Osteoblast (primary cell): ENCODE data around the gene PZP. TPM values are rescaled to one million over a fixed set of nuclear protein-coding genes. Genes with fewer than 3 reads are reported as not detected.

Experiments
- DNase-seq: peaks from one replicate; pipeline ENCODE4 v3.0.0; 2011; ENCODE audit warnings: low spot score, mixed read lengths; ENCODE audit not compliant: insufficient read length; ENCODE audit errors: missing footprints
- H2AFZ ChIP-seq: 2 replicates; pipeline ENCODE4 v1.6.0; 2011; ENCODE audit warnings: mild to moderate bottlenecking, low read length
- H3K27ac ChIP-seq: 2 replicates; pipeline ENCODE4 v1.5.1; 2011; ENCODE audit warnings: mild to moderate bottlenecking, low read depth, low read length, moderate library complexity
- H3K27me3 ChIP-seq: 2 replicates; pipeline ENCODE4 v1.6.0; 2012; ENCODE audit warnings: mild to moderate bottlenecking, control low read depth, inconsistent platforms, low read length, moderate library complexity; ENCODE audit not compliant: insufficient read depth
- H3K36me3 ChIP-seq: 2 replicates; pipeline ENCODE4 v1.5.1; 2011; ENCODE audit warnings: mild to moderate bottlenecking, low read length, control low read depth, moderate library complexity; ENCODE audit not compliant: insufficient read depth
- H3K4me1 ChIP-seq: 2 replicates; pipeline ENCODE4 v1.5.1; 2011; ENCODE audit warnings: mild to moderate bottlenecking, low read length, control low read depth, moderate library complexity; ENCODE audit not compliant: insufficient read depth
- H3K4me2 ChIP-seq: 2 replicates; pipeline ENCODE4 v1.6.0; 2011; ENCODE audit warnings: mild to moderate bottlenecking, low read length; ENCODE audit not compliant: insufficient read depth
- H3K4me3 ChIP-seq: fragments of 200-600 bp; sonication (generic); 3 replicates; pipeline ENCODE4 v1.5.1; 2012; ENCODE audit warnings: mild to moderate bottlenecking, low read length, inconsistent platforms; ENCODE audit not compliant: insufficient read depth
- H3K79me2 ChIP-seq: 2 replicates; pipeline ENCODE4 v1.6.0; 2012; ENCODE audit warnings: mild to moderate bottlenecking, low read length, control low read depth, inconsistent platforms; ENCODE audit not compliant: insufficient read depth
- H3K9me3 ChIP-seq: 2 replicates; pipeline ENCODE4 v1.5.1; 2011; ENCODE audit warnings: low read depth, low read length, control low read depth
- H4K20me1 ChIP-seq: 2 replicates; pipeline ENCODE4 v1.6.0; 2012; ENCODE audit warnings: mild to moderate bottlenecking, low read length, control low read depth; ENCODE audit not compliant: insufficient read depth
- CTCF ChIP-seq: IDR thresholded peaks from 2 replicates; pipeline ENCODE4 v1.5.1; 2011; ENCODE audit warnings: mild to moderate bottlenecking, low read depth, low read length, moderate library complexity; ENCODE audit errors: extremely low read depth
- total RNA-seq: library from RNA; depleted of rRNA; stranded (reverse); fragments of >200 nt; gene quantifications from 2 replicates; pipeline ENCODE4 v1.2.3, GENCODE V29; 2012

The PZP gene
- total RNA-seq, 1 donor, result not detected

DNA sequence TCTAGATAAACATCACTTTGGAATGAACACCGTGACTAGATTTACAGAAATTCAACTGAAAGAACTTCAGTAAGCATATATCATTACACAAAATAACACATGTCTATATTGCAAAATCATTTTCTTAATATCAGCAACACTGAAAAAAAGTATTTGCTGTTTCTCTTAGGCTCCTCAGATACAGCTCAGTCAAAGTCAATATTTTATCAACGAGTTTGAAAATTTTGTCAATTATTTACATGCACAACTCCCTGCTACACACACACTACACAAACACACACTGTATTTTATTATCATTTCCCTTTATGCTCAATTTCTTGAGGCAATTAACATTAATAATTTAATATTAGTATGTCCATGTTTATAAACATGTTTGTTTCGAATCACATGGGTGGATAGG lies 3.8 kb downstream of the PZP start:
- no peaks in the 10 kb centered on the region for H3K9me3 ChIP-seq
- H3K4me1 ChIP-seq, result no peaks in the 10 kb centered on the region
- H3K27me3 ChIP-seq, result no peaks in the 10 kb centered on the region
- H2AFZ ChIP-seq, result no peak overlapping the region
- no peak for TF ChIP-seq CTCF
- no peaks in the 10 kb centered on the region for H3K79me2 ChIP-seq
- H3K36me3 ChIP-seq, result no peaks in the 10 kb centered on the region
- no peak for DNase-seq
- no peak overlapping the region for H3K27ac ChIP-seq
- H3K4me3 ChIP-seq, result no peak overlapping the region
- no peaks in the 10 kb centered on the region for H4K20me1 ChIP-seq
- H3K4me2 ChIP-seq, result no peak overlapping the region

DNA sequence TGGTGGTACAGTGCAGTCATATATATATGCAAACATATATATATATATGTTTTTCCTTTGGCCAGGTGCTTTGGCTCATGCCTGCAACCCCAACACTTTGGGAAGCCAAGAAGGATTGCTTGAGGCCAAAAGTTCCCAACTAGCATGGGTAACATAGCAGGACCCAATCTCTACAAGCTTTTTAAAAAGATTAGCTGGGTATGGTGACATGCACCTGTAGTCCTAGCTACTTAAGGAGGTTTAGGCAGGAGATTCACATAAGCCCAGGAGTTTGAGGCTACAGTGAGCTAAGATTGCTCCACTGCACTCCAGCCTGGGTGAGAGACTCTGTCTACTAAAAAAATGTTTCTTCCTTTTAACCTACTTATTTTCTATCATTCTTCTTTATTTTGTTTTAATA lies 10.2 kb downstream of the PZP start:
- Histone ChIP-seq H3K4me1 (no peaks in the 10 kb centered on the region), H3K4me3 (no peak overlapping the region), H4K20me1 (no peaks in the 10 kb centered on the region), H3K36me3 (no peaks in the 10 kb centered on the region), H3K79me2 (no peaks in the 10 kb centered on the region), H3K27me3 (no peaks in the 10 kb centered on the region), H3K27ac (no peak overlapping the region), H3K9me3 (no peaks in the 10 kb centered on the region), H3K4me2 (no peak overlapping the region), H2AFZ (no peak overlapping the region)
- no peak for DNase-seq
- no peak for TF ChIP-seq CTCF

DNA sequence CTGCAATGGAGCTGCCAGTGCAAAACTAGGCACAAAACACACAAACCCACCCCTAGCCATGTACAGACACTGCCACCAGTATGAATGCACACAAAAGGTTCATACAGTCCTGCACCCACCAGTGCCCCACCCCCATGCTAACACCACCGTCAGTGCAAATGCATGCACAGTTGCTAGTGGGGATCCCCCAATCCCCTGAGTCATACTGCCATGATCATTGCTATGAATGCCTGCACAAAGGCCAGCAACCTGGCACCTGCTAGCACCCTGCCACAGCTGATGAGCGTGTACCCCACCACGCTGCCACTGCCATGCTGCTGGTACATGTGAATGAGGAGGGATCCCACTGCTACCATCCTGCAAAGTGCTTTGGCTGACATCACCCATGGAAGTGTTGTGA lies 23.9 kb downstream of the PZP start:
- Histone ChIP-seq H3K27me3 (no peaks in the 10 kb centered on the region), H3K27ac (no peak overlapping the region), H3K79me2 (no peaks in the 10 kb centered on the region), H3K4me3 (no peak overlapping the region), H2AFZ (no peak overlapping the region), H3K4me2 (no peak overlapping the region), H4K20me1 (no peaks in the 10 kb centered on the region), H3K9me3 (no peaks in the 10 kb centered on the region), H3K36me3 (no peaks in the 10 kb centered on the region), H3K4me1 (no peaks in the 10 kb centered on the region)
- TF ChIP-seq CTCF, result no peak
- DNase-seq, result no peak

DNA sequence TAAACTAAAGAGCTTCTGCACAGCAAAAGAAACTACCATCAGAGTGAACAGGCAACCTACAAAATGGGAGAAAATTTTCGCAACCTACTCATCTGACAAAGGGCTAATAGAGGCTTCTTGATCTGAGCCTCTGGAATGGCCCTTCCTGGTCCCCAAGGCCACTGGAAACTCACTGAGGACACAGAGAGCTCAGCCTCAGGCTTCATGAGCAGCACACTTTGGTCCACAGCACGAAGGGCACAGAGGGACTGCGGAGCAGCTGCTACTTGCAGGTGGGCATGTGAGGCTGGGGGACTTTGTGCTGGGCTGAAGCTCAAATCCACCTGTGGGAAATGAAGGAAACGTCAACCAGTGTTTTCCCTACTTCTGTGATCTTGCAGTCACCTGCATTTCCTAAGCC lies 27.4 kb downstream of the PZP start:
- no peaks in the 10 kb centered on the region for H4K20me1 ChIP-seq

More for the DNA sequence above, 27.4 kb downstream of the PZP start:
- Histone ChIP-seq H3K4me2 (no peak overlapping the region), H3K27ac (no peak overlapping the region), H2AFZ (no peak overlapping the region), H3K4me3 (no peak overlapping the region), H3K27me3 (no peaks in the 10 kb centered on the region), H3K4me1 (no peaks in the 10 kb centered on the region), H3K79me2 (no peaks in the 10 kb centered on the region), H3K9me3 (no peaks in the 10 kb centered on the region), H3K36me3 (no peaks in the 10 kb centered on the region)
- DNase-seq, result no peak
- TF ChIP-seq CTCF, result no peak
